KMS-11 (cell line): ENCODE results near the gene RIOK1.

Experiments
- H2AFZ ChIP-seq: fragments of 200-600 bp; sonication (generic); 2 replicates; pipeline ENCODE4 v1.6.1; 2016; ENCODE audit warnings: antibody characterized with exemption, mixed run types, low read depth
- H3K27ac ChIP-seq: fragments of 200-600 bp; sonication (generic); 2 replicates; pipeline ENCODE4 v1.6.1; 2016; ENCODE audit warnings: mild to moderate bottlenecking, mixed run types
- H3K27me3 ChIP-seq: fragments of 200-600 bp; sonication (generic); 2 replicates; pipeline ENCODE4 v1.6.1; 2017; ENCODE audit warnings: mild to moderate bottlenecking, low read depth, mixed run types, moderate library complexity; ENCODE audit not compliant: insufficient read depth
- H3K36me3 ChIP-seq: fragments of 200-600 bp; sonication (generic); 2 replicates; pipeline ENCODE4 v1.6.1; 2017; ENCODE audit warnings: mild to moderate bottlenecking, mixed run types; ENCODE audit not compliant: insufficient read depth
- H3K4me1 ChIP-seq: fragments of 200-600 bp; sonication (generic); 2 replicates; pipeline ENCODE4 v1.6.1; 2016; ENCODE audit warnings: mild to moderate bottlenecking, low read depth, mixed run types; ENCODE audit not compliant: poor library complexity, severe bottlenecking
- H3K4me2 ChIP-seq: fragments of 200-600 bp; sonication (generic); 2 replicates; pipeline ENCODE4 v1.7.0; 2016; ENCODE audit warnings: mild to moderate bottlenecking, mixed run types
- H3K4me3 ChIP-seq: fragments of 200-600 bp; sonication (generic); IDR thresholded peaks from 2 replicates; pipeline ENCODE4 v1.6.1; 2017; ENCODE audit warnings: low read depth, low read length, mixed read lengths; ENCODE audit not compliant: insufficient read depth
- H3K79me2 ChIP-seq: fragments of 200-600 bp; sonication (generic); 2 replicates; pipeline ENCODE4 v1.6.1; 2016; ENCODE audit warnings: low read depth, mixed run types; ENCODE audit not compliant: insufficient read depth
- H3K9ac ChIP-seq: fragments of 200-600 bp; sonication (generic); 2 replicates; pipeline ENCODE4 v1.6.1; 2016; ENCODE audit warnings: mild to moderate bottlenecking, mixed run types
- H4K20me1 ChIP-seq: fragments of 200-600 bp; sonication (generic); 2 replicates; pipeline ENCODE4 v1.6.1; 2016; ENCODE audit warnings: mild to moderate bottlenecking, mixed run types; ENCODE audit not compliant: insufficient read depth
- TF ChIP-seq, protein P1 (sequence below): fragments of 200-600 bp; sonication (generic); conservative IDR thresholded peaks from 2 replicates; pipeline ENCODE4 v1.6.1; 2017; ENCODE audit warnings: low read depth, mild to moderate bottlenecking, antibody characterized with exemption, low read length, moderate library complexity, mixed read lengths

The RIOK1 gene

DNA sequence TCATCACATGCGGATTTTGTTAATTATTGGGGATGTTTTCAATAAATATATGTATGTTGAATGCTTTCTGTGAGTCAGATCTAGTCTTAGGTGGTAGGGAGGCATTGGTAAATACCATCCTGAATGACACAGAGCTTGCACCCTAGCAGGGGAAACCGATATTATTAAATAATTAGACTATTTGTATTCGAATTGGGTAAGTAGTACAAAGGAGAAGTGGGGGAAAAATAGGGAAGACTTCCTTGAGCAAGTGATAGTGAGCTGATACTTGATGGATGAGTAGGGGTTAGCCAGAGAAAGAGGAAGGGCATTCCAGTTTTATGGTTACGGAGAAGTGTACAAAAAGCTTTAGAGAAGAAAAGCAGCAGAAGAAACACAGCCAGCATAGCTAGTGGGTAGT, 1.5 kb downstream of the RIOK1 start:
- no peaks in the 10 kb centered on the region for H3K36me3 ChIP-seq
- peaks cover 32% of the 10 kb centered on the region for H3K79me2 ChIP-seq
- TF ChIP-seq, protein P1, sequence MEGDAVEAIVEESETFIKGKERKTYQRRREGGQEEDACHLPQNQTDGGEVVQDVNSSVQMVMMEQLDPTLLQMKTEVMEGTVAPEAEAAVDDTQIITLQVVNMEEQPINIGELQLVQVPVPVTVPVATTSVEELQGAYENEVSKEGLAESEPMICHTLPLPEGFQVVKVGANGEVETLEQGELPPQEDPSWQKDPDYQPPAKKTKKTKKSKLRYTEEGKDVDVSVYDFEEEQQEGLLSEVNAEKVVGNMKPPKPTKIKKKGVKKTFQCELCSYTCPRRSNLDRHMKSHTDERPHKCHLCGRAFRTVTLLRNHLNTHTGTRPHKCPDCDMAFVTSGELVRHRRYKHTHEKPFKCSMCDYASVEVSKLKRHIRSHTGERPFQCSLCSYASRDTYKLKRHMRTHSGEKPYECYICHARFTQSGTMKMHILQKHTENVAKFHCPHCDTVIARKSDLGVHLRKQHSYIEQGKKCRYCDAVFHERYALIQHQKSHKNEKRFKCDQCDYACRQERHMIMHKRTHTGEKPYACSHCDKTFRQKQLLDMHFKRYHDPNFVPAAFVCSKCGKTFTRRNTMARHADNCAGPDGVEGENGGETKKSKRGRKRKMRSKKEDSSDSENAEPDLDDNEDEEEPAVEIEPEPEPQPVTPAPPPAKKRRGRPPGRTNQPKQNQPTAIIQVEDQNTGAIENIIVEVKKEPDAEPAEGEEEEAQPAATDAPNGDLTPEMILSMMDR = no peak
- no peak overlapping the region for H3K27ac ChIP-seq
- peaks cover 24% of the 10 kb centered on the region for H3K4me1 ChIP-seq
- no peak overlapping the region for H2AFZ ChIP-seq
- H4K20me1 ChIP-seq = no peaks in the 10 kb centered on the region
- no peak overlapping the region for H3K9ac ChIP-seq
- no peaks in the 10 kb centered on the region for H3K27me3 ChIP-seq
- H3K4me2 ChIP-seq = peak overlapping the region; percentile 49
- H3K4me3 ChIP-seq = no peak overlapping the region

DNA sequence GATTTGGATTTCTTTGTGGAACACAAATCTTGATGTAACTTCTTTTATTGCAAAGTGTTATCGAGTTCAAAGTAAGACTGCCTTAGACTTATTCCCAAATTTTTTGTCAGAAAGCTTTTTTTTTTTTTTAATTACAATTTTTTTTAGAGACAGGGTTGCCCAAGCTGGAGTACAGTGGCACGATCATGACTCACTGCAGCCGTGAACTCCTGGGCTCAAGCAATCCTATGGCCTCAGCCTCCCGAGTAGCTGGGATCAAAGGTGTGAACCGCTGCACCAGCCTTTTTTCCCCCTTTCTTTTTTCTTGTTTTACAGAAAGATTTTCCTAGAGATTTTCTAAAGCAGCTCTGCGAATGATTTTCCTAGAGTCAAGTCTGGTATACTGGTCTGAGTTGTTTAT, 2.8 kb downstream of the RIOK1 start:
- Histone ChIP-seq H3K4me3 (no peak overlapping the region), H4K20me1 (no peaks in the 10 kb centered on the region), H2AFZ (no peak overlapping the region), H3K4me1 (peaks cover 24% of the 10 kb centered on the region), H3K79me2 (peaks cover 32% of the 10 kb centered on the region), H3K9ac (no peak overlapping the region), H3K4me2 (no peak overlapping the region), H3K36me3 (no peaks in the 10 kb centered on the region), H3K27ac (no peak overlapping the region), H3K27me3 (no peaks in the 10 kb centered on the region)
- TF ChIP-seq, protein P1 = no peak

DNA sequence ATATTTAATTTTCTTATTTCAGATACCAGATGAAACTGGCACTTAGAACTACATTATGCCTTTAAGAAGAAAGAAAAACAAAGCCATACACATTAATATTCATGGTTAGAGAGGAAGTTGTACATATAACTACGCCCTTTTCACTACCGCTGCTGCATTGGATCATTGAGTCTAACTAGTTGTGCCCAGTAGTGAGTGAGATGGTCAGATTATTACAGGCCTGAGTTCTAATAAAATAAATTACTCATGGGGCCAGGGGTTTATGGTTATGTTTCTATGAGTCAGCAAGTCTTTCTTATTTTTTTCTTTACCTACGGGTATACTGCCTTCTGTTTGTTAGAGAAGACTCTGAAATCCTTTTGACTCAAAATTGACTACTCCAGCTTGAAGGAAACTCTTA, 11.5 kb downstream of the RIOK1 start:
- H3K27me3 ChIP-seq = no peaks in the 10 kb centered on the region
- no peaks in the 10 kb centered on the region for H3K79me2 ChIP-seq
- no peaks in the 10 kb centered on the region for H4K20me1 ChIP-seq
- no peak overlapping the region for H3K4me2 ChIP-seq
- no peaks in the 10 kb centered on the region for H3K4me1 ChIP-seq
- H2AFZ ChIP-seq = no peak overlapping the region
- H3K9ac ChIP-seq = no peak overlapping the region
- TF ChIP-seq, protein P1 = no peak
- H3K36me3 ChIP-seq = peaks cover 26% of the 10 kb centered on the region; the same call in 1 of the 2 replicates
- no peak overlapping the region for H3K4me3 ChIP-seq
- no peak overlapping the region for H3K27ac ChIP-seq

DNA sequence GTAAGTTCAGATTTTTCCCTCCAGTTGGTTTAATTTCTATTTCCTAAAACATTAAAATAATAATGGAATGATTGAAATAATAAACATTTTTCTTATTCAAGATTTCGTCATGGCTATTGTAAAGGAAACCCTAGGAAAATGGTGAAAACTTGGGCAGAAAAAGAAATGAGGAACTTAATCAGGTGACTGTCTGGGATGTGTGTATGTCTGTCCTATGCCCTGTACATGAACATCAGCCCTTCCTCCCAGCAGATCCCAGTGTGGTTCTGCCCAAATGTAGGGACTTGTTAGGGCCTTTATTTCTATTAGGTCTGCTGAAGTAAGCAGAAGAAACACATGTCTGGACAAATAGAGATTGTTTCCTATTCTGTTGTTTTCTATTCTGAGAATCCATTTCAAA, 13.1 kb downstream of the RIOK1 start:
- TF ChIP-seq, protein P1 = no peak
- Histone ChIP-seq H3K27ac (no peak overlapping the region), H3K4me1 (no peaks in the 10 kb centered on the region), H3K79me2 (no peaks in the 10 kb centered on the region), H3K36me3 (peaks cover 26% of the 10 kb centered on the region; the same call in 1 of the 2 replicates), H3K4me2 (no peak overlapping the region), H3K27me3 (no peaks in the 10 kb centered on the region), H2AFZ (no peak overlapping the region), H3K4me3 (no peak overlapping the region), H3K9ac (no peak overlapping the region), H4K20me1 (no peaks in the 10 kb centered on the region)
